ENCODE results near the gene DLEC1. TPM values are rescaled to one million over a fixed set of nuclear protein-coding genes. Genes with fewer than 3 reads are reported as not detected.

The DLEC1 gene
- total and polyA plus RNA-seq, 9 of the 15 experiments (the other 6 are each of a cell fraction or from before 2014, with no cell fraction given): 0.07 to 0.08 TPM; not detected in 7

DNA sequence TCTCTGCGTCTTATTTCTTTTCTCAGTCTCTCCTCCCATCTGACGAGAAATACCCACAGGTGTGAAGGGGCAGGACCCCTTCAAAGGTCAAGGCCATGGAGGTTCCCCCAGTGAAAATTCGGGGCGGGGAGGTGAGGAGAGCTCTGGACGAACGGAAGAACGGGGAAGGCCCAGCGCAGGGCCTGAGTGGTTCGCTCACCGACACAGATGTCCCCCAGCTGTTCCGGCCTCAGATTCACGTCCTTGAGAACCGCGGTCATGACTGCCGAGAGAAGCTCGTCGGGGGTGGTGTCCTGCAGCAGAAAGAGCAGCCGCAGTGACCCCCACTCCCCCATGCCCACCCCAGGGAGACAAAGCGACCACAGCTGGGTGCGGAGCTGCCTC, 97.4 kb downstream of the DLEC1 start:
- Histone ChIP-seq H4K20me1 (replicated peaks; ENCODE audit: control insufficient read depth, insufficient read depth, low read length) (peaks cover 4% of the 10 kb centered on the region; the same call in 1 of the 2 replicates), H3K9me3 (replicated peaks; ENCODE audit: control insufficient read depth, insufficient read depth, low read depth, low read length) (no peaks in the 10 kb centered on the region), H3K9ac (ENCODE audit: insufficient read depth in 1 of 2, low read depth in 2 of 2, low read length in 2 of 2) (peak overlapping the region; percentile 77 to 97), H3K27ac (ENCODE audit: extremely low read depth, low read depth, low read length) (peak overlapping the region; percentile 66), H3K27me3 (ENCODE audit: control insufficient read depth in 2 of 2, insufficient read depth in 2 of 2, low read length in 2 of 2) (no peaks in the 10 kb centered on the region; a peak in 1 of 5 replicates), H3K4me3 (peak overlapping the region; percentile 90), H3K36me3 (ENCODE audit: control insufficient read depth, insufficient read depth, low read length) (peaks cover 59% of the 10 kb centered on the region), H2AFZ (ENCODE audit: low read depth, low read length) (peak overlapping the region; percentile 88), H3K4me2 (ENCODE audit: insufficient read depth, low read length) (peak overlapping the region; percentile 88), H3K4me1 (replicated peaks in 1 of 2; ENCODE audit: control insufficient read depth in 2 of 2, insufficient read depth in 2 of 2, low read length in 2 of 2) (peaks cover 18 to 33% of the 10 kb centered on the region in 2 experiments; a peak in 4 of 5 replicates), H3K9me1 (ENCODE audit: control insufficient read depth, insufficient read depth, low read length) (no peaks in the 10 kb centered on the region), H3K79me2 (ENCODE audit: control insufficient read depth, insufficient read depth, low read length) (peaks cover 43% of the 10 kb centered on the region)
- ChIA-PET CTCF (ENCODE audit: low intra/inter-chr PET ratio) (no interaction called here), POLR2A (interaction anchor here (0.7 to 5.0 kb wide), 10 partner anchors 10 to 223 kb away, joined by 3 to 55 read pairs (median 4); partner anchors contain the start of gene OXSR1)
- no TSS peak for BruUV-seq (replicated peaks)
- FAIRE-seq (peak; percentile 26), DNase-seq (ENCODE audit: extremely low read depth in 1 of 4, low spot score in 3 of 4) (peak; percentile 46 to 57 (median 55)), ATAC-seq (peak; percentile 5)
- under 1% methylated on average over 20 of the region's 20 CpGs for WGBS (ENCODE audit: insufficient coverage, low coverage, missing lambda C conversion rate)
- intact Hi-C loops (cut with micrococcal nuclease): loop anchor here (5.0 to 10.0 kb wide), 5 partner anchors 88 to 518 kb away; partner anchors contain the start of gene XYLB
- in situ Hi-C loops (cut with MboI): loop anchor here (10.0 kb wide), 2 partner anchors 208 to 338 kb away; partner anchors contain the start of gene XYLB
- TF ChIP-seq ZNF12 (CRISPR knock-in tag; IDR thresholded peaks at IDR 0.05) (peak; percentile 69; the same call in 1 of the 2 replicates), HLTF (IDR thresholded peaks at IDR 0.05) (no peak), SAP30 (IDR thresholded peaks at IDR 0.05; ENCODE audit: borderline replicate concordance, insufficient read depth, low read depth, low read length, poor library complexity, severe bottlenecking) (peak; percentile 21), ETS2 (tag; IDR thresholded peaks at IDR 0.05; ENCODE audit: borderline replicate concordance, poor library complexity, severe bottlenecking) (no peak), DACH1 (IDR thresholded peaks at IDR 0.05; ENCODE audit: partially characterized antibody) (peak; percentile 53), SMAD4 (CRISPR knock-in tag; conservative IDR thresholded peaks at IDR 0.05) (no peak), PHF20 (IDR thresholded peaks at IDR 0.05; ENCODE audit: partially characterized antibody) (peak; percentile 21), ZNF146 (CRISPR knock-in tag; IDR thresholded peaks at IDR 0.05; ENCODE audit: unreplicated experiment) (no peak), NFYB (IDR thresholded peaks at IDR 0.05; ENCODE audit: extremely low read depth, insufficient read length) (no peak), ZNF134 (CRISPR knock-in tag; conservative IDR thresholded peaks at IDR 0.05) (no peak), PRMT5 (CRISPR knock-in tag; IDR thresholded peaks at IDR 0.05) (no peak), FOXJ3 (CRISPR knock-in tag; IDR thresholded peaks at IDR 0.05) (no peak), ZNF41 (CRISPR knock-in tag; conservative IDR thresholded peaks at IDR 0.05) (no peak), NR3C1 (CRISPR knock-in tag; IDR thresholded peaks at IDR 0.05) (0 out of 2 replicates have a peak, but pooled peaks have one; percentile 30), CBFB (CRISPR knock-in tag; IDR thresholded peaks at IDR 0.05) (0 out of 2 replicates have a peak, but pooled peaks have one; percentile 70), MNT (conservative IDR thresholded peaks at IDR 0.05) (0 out of 4 replicates have a peak, but pooled peaks of 1 of the 2 experiments have one; percentile 2), CREB3L1 (IDR thresholded peaks at IDR 0.05; ENCODE audit: borderline replicate concordance, low read depth) (no peak), ZNF316 (IDR thresholded peaks at IDR 0.05) (no peak), OTX1 (CRISPR knock-in tag; IDR thresholded peaks at IDR 0.05) (0 out of 2 replicates have a peak, but pooled peaks have one; percentile 9)
- TF ChIP-seq, protein P1, sequence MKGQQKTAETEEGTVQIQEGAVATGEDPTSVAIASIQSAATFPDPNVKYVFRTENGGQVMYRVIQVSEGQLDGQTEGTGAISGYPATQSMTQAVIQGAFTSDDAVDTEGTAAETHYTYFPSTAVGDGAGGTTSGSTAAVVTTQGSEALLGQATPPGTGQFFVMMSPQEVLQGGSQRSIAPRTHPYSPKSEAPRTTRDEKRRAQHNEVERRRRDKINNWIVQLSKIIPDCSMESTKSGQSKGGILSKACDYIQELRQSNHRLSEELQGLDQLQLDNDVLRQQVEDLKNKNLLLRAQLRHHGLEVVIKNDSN (CRISPR knock-in tag; IDR thresholded peaks at IDR 0.05): peak; percentile 3; the same call in 1 of the 2 replicates
